H1 (cell line): Measurements from ENCODE around the gene SCARB1.

Experiments used
- BCL11A ChIP-seq, 2 experiments: IDR thresholded peaks; one replicate each; pipeline ENCODE4 v1.6.1; 2011; ENCODE audit warnings: low read depth in 2 of 2, low read length in 2 of 2, mild to moderate bottlenecking in 2 of 2
- BRCA1 ChIP-seq: IDR thresholded peaks from 2 replicates; pipeline ENCODE4 v1.6.1; 2012; ENCODE audit warnings: low read depth, low read length, improper control_type of control experiment
- CEBPB ChIP-seq: IDR thresholded peaks from 2 replicates; pipeline ENCODE4 v1.6.1; 2012; ENCODE audit warnings: low read depth, low read length
- EP300 ChIP-seq, 2 experiments: IDR thresholded peaks; 1 replicate in 1 of 2; 2 replicates in 1 of 2; pipeline ENCODE4 v1.6.1; 2011 to 2012; ENCODE audit warnings: low read depth in 2 of 2, low read length in 2 of 2, mild to moderate bottlenecking in 2 of 2, borderline replicate concordance in 1 of 2, inconsistent platforms in 1 of 2, moderate library complexity in 1 of 2
- POLR2A ChIP-seq, 2 experiments: IDR thresholded peaks; 1 replicate in 1 of 2; 2 replicates in 1 of 2; pipeline ENCODE4 v1.6.1; 2011; ENCODE audit warnings: low read depth in 2 of 2, low read length in 2 of 2, mild to moderate bottlenecking in 2 of 2; ENCODE audit errors: control extremely low read depth in 1 of 2
- RAD21 ChIP-seq, 2 experiments: IDR thresholded peaks in 1 of 2; conservative IDR thresholded peaks in 1 of 2; 2 replicates each; pipeline ENCODE4 v1.6.1; 2011; ENCODE audit warnings: low read depth in 2 of 2, low read length in 2 of 2, improper control_type of control experiment in 1 of 2, inconsistent platforms in 1 of 2, mild to moderate bottlenecking in 1 of 2, moderate library complexity in 1 of 2
- SIX5 ChIP-seq: IDR thresholded peaks from 2 replicates; pipeline ENCODE4 v1.6.1; 2011; ENCODE audit warnings: mild to moderate bottlenecking, low read depth, low read length
- SRF ChIP-seq: IDR thresholded peaks from 2 replicates; pipeline ENCODE4 v1.6.1; 2011; ENCODE audit warnings: mild to moderate bottlenecking, low read depth, low read length, moderate library complexity
- TF ChIP-seq, protein P1 (sequence below), 3 experiments: IDR thresholded peaks; 1 replicate in 2 of 3; 2 replicates in 1 of 3; pipeline versions ENCODE4 v1.5.1 to v1.6.1; 2011; ENCODE audit warnings: low read length in 3 of 3, mild to moderate bottlenecking in 3 of 3, inconsistent platforms in 2 of 3, low read depth in 1 of 3, moderate library complexity in 1 of 3; ENCODE audit not compliant: insufficient read depth in 1 of 3; ENCODE audit errors: control extremely low read depth in 1 of 3

DNA sequence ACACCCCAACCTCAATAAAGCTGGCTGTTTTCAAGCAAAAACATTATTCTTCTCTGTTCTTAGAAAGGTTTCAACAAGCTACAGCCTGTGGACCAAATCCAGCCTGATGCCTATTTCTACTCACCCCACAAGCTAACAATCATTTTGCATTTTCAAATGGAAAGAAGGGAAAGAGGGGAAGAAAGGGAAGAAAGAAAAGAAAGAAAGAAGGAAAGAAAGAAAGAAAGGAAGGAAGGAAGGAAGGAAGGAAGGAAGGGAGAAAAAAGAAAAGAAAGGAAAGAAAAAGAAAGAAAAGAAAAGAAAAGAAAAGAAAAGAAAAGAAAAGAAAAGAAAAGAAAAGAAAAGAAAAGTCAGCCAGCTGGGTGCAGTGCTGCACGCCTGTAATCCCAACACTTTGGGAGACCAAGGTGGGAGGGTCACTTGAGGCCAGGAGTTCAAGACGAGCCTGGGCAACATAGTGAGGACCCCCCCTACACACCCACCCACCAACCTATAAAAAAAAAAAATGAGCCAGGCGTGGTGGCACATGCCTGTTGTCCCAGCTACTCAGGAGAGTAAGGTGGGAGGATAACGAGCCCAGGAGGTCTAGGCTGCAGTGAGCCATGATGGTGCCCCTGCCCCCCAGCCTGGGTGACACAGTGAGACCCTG lies 26.3 kb downstream of the SCARB1 start:
- TF ChIP-seq, protein P1, sequence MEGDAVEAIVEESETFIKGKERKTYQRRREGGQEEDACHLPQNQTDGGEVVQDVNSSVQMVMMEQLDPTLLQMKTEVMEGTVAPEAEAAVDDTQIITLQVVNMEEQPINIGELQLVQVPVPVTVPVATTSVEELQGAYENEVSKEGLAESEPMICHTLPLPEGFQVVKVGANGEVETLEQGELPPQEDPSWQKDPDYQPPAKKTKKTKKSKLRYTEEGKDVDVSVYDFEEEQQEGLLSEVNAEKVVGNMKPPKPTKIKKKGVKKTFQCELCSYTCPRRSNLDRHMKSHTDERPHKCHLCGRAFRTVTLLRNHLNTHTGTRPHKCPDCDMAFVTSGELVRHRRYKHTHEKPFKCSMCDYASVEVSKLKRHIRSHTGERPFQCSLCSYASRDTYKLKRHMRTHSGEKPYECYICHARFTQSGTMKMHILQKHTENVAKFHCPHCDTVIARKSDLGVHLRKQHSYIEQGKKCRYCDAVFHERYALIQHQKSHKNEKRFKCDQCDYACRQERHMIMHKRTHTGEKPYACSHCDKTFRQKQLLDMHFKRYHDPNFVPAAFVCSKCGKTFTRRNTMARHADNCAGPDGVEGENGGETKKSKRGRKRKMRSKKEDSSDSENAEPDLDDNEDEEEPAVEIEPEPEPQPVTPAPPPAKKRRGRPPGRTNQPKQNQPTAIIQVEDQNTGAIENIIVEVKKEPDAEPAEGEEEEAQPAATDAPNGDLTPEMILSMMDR (IDR thresholded peaks at IDR 0.05; ENCODE audit: control extremely low read depth in 1 of 3, insufficient read depth in 1 of 3, low read depth in 1 of 3, low read length in 3 of 3) = no peak
- TF ChIP-seq RAD21 (IDR thresholded peaks at IDR 0.05 in 1 of 2, conservative IDR thresholded peaks at IDR 0.05 in 1 of 2; ENCODE audit: low read depth in 2 of 2, low read length in 2 of 2) (no peak), CEBPB (no peak), SIX5 (no peak), BRCA1 (no peak), POLR2A (IDR thresholded peaks at IDR 0.05; ENCODE audit: control extremely low read depth in 1 of 2, low read depth in 2 of 2, low read length in 2 of 2) (no peak), BCL11A (IDR thresholded peaks at IDR 0.05; ENCODE audit: low read depth in 2 of 2, low read length in 2 of 2) (no peak), SRF (no peak), EP300 (IDR thresholded peaks at IDR 0.05; ENCODE audit: borderline replicate concordance in 1 of 2, low read depth in 2 of 2, low read length in 2 of 2) (no peak)
